HG03439 (cell line): ENCODE results near the gene CCR5.
"Not testable (repeated sequence)": the region's sequence is repeated elsewhere in the genome, so short reads cannot be mapped to it uniquely, and the experiment has no call there.

Experiments
- ATAC-seq: cut with Tn5 transposase; IDR thresholded peaks from one replicate; pipeline ENCODE4 v1.9.1; 2021; ENCODE audit warnings: mild to moderate bottlenecking, moderate library complexity; ENCODE audit not compliant: unreplicated experiment

Gene CCR5

DNA sequence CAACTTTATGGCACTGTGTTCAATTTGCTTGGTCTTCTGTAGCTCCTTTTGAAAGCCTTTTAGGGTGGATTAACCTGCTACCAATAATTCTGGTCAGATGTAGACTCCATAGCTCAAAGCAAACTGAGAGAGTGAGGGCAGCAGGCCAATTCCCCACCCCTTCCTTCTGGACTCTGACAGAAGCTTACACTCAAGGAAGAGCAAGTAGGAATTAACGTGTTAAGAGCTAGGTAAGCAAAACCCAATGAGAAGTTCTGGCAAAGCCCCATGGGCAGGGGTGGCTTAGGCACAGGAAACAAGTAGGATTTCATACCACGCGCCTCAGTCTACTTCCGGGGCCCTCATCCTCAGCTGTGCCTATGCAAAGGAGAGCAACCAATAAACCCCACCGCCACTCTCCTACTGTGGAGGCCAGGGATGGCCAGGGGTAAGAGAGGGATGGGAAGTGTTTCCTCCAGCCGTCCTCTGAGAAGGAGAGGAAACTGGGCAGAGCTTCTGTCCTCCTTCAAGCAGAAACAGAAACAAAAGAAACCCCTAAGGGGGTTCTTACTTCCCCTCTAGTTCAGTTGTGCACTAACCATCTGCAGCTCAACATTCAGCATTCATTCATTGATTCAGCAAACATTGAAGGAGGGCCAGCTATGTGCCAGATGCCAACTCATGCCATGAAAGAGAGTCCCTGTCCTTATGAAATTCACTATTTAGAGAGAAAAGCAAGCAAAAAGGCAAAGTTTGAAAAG, 12.6 kb downstream of the CCR5 start:
- ATAC-seq: no peak

- ATAC-seq: no peak
Measured at GRCh38 chr3:46383951-46384330, 13.2 kb downstream of the CCR5 start.

DNA sequence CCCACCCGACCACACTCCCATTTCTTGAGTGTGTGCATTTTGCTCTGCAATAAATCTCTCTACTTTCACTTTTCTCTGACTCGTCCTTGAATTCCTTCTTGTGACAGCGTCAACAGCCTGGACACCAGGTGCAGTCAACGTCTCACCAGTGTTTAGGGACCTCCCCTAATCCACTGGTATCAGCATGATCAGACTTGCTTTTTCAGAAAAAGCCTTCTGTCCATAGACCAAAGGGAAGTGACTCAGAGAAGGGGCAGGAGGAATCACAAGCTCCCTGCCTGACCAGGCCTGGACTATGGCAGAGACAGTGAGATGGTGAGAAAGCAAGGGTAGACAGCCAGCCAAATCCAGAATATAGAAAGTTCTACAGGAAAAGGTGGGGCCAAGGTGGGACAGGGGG, 15.5 kb downstream of the CCR5 start:
- no peak for ATAC-seq

- not testable (repeated sequence) for ATAC-seq
Measured at GRCh38 chr3:46388847-46389246, 18.1 kb downstream of the CCR5 start.

GRCh38 chr3:46389306-46389705, 18.6 kb downstream of the CCR5 start:
- no peak for ATAC-seq

- not testable (repeated sequence) for ATAC-seq
Measured at GRCh38 chr3:46391526-46391925, 20.8 kb downstream of the CCR5 start.

DNA sequence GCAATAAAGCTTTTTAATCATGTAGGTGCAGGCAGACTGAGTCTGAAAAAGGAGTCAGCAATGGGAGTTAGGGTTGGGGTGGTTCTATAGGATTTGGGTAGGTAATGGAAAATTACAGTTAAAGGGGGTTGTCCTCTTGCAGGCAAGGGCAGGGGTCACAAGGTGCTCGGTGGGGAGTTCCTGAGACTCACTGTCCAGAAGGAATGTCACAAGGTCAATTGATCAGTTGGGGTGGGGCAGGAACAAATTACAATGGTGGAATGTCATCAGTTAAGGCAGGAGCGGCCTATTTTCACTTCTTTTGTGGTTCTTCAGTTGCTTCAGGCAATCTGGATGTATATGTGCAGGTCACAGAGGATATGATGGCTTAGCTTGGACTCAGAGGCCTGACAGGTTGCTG, 22.3 kb downstream of the CCR5 start:
- no peak for ATAC-seq

DNA sequence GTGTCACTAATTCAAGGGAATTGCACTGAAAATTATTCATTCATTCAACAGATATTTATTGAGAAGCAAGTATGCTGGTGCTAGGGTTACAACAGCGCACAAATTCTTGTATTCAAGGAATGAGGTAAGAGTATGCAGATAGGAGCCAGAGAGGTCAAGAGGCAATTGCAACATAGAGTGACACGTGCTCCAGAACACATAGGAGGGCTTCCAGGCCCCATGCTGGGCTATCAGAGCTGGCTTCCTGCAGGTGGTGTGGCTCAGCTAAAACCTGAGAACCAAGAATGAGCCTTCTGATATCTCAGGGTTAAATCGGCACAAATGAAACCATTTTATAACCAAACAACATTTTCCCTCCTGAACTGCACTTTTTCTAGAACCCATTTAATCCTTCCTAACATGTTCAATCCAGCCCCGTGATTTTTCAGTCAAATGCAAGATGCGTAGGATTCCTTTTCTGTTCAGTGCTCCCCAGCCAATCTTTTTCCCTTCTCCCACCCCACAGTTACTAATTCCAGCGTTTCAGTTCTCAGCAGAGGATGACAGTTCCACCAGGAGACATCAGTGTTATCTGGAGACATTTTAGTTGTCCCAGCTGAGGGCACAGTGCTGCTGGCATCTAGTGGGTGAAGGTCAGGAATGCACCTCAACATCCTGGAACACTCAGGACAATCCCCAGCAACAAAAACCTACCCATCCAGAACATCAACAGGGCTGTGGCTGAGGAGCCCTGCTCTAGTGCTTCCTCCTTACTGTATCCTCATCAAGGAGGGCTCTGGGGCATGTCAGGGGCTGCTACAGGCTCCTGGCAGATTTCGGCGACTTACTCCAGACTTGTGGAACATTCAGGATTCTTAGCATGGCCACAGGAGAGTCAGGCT, 23.0 kb downstream of the CCR5 start:
- no peak for ATAC-seq

DNA sequence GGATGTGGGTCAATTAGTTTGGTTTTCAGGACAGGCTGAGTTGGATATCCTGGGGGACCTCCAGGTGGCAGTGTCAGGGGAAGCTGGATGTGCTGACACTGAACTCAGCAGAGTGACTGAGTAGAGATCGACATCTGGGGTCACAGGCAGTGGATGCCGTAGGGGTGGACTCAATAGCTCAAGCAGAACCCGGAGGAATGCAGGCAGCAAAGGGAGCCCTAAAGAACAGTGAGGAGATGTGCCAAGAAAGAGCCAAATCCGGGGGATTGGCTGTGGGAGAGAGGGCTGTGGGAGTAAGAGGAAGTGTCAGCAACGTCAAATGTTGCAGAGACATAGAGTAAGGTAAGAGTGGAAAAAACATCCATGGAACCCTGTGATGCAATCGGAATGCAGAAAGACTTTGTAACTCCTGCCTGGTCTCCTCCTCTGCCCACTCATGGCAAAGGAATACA, 24.5 kb downstream of the CCR5 start:
- no peak for ATAC-seq

- ATAC-seq: no peak
Measured at GRCh38 chr3:46395766-46396530, 25.2 kb downstream of the CCR5 start.

DNA sequence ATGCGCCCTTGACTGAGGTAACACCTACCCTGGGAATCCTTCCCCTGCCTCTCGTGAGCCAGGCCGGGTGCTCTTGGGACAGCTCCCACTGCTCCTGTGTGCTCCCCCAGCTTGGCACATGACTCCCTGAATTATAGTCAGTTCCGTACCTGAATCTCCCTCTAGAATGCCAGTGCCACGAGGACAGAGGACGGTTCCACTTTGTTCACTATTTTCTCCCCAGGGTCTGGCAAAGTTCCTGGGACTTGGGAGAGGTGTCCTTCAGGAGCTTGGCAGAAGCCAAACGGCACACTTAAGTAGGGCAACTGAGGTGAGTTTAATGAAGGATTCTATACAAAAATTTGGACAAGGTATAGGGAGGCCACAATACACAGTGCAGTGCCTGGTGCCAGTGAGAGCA, 26.4 kb downstream of the CCR5 start:
- no peak for ATAC-seq

DNA sequence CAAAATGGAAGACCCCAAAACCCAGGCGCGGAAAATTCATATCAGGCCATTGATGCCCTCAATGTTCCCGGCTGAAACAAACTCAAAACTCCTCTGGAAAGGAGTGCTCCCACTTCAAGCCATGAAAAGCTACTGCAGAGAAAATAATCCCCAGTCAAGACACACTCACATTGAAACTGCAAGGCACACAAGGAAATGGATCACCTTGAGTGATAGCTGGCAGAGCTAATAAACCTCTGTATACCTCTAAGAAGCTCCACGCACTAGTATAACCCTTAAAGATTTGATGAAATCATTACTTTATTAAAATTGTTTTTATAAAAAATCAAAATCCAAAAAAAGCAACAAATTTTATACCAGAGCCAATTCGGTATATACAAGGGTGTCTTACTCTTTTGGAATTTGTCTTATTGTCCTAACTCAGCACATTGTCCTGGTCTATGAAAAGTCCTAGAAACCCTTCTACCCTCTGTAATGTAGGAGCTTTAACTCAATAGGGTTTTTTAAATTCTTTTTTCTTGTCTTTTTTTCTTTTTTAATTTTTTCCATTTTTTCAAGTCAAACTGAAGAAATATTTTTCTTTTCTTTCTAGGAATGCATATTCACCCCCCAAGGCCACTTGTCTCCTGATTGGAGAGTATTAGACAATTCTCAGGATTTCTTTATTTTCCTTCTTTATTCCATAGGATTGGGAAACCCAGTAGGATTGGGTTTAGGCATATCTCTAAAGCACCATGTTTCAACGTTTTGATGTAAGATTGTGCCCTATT, 27.6 kb downstream of the CCR5 start:
- ATAC-seq: no peak

GRCh38 chr3:46399098-46399497, 28.4 kb downstream of the CCR5 start:
- ATAC-seq: no peak

DNA sequence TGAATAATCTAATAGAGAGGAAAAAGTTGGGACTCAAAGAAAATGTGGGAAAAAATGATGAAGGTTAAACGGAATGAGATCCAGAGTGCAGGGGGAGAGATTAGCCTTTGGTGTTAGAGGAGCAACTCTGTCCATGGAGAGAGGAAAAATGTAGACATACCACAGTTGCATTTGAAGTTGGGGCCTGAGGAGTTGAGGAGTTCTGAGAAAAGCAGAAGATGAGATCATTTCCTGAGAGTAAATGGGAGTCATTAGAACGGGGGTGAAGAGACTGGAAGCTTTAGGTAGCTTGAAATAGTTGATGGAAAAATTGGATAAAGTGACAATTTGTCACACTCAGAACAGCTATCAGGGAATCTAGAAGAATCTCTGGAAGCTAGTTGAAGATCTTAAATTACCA, 28.8 kb downstream of the CCR5 start:
- ATAC-seq: no peak

DNA sequence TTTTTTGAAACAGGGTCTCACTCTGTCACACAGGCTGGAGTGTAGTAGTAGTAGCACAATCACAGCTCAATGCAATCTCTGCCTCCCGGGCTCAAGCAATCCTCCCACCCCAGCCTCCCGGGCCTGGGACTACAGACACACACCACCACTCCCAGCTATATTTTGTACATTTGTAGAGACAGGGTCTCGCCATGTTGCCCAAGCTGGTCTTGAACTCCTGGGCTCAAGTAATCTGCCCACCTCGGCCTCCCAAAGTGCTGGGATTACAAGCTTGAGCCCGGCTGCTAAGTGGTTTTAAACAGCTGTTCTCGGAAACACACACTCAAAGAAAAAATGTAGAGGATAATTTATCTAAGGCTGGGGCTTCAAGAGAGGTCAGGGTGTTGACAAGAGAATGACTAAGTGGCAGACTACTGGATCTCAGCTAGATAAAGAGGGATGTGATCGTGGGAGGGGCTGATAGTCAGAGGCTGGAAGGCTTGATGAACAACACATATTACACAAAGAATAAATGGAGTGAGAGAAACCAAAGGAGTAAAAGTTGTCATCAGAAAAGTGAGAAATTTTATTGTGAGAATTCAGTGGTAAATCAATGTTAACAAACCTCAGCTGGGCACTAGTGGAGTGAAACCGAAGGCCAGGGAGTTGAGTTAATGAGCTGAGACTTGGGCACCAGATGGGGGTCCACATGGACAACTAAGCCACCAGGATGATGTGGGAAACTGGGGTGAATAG, 29.4 kb downstream of the CCR5 start:
- no peak for ATAC-seq

GRCh38 chr3:46400846-46401245, 30.1 kb downstream of the CCR5 start:
- ATAC-seq: no peak

- no peak for ATAC-seq
Measured at GRCh38 chr3:46401579-46401978, 30.8 kb downstream of the CCR5 start.

DNA sequence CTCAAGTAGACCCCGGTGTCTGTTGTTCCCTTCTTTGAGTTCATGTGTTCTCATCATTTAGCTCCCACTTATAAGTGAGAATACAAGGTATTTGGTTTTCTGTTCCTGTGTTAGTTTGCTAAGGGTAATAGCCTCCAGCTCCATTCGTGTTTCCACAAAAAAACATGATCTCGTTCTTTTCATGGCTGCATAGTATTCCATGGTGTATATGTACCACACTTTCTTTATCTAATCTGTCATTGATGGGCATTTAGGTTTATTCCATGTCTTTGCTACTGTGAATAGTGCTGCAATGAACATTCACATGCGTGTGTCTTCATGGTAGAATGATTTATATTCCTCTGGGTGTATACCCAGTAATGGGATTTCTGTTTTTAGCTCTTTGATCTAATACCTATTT, 32.2 kb downstream of the CCR5 start:
- ATAC-seq: not testable (repeated sequence)

DNA sequence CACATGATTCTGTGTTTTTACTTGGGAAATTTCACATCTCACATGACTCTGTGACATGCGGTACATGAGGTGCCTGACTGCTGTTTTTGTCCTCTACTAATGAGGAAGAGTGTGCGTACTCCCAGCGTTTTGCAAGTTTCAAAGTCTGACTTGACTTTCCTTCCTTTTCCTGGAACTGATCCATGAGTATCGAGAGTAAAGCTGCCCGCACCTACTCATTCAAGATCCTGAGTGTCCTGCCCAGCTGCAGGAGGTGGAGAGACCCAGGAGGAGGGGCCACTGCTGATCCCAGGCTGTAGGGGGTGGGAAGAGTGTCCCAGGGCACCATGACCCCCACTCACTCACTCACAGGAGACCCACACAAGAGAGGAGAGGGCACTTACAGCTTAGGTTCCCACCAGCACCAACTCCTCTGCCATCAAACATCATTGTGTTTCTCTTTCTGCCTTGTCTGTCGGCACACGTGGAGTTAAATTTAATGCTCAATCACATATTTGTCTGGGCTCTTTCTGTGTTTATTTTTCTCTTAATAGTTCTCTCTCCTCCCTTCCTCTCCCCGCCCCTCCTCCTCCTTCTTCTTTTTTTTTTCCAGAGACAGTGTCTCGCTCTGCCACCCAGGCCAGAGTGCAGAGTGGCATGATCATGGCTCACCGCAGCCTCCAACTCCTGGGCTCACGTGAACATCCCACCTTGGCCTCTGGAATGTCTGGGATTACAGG, 34.7 kb downstream of the CCR5 start:
- ATAC-seq: no peak
